ENCODE measurements around the gene RAMAC.

- TF ChIP-seq HOXB5 (CRISPR knock-in tag; IDR thresholded peaks at IDR 0.05) (no peak), CTCF (IDR thresholded peaks at IDR 0.05) (no peak)
Observed at GRCh38 chr15:82937712-82938058, 48.3 kb upstream of the RAMAC start.

All from A549 (cell line).